HS-5 (cell line): ENCODE measurements around the gene SPINT3.
"Not testable (repeated sequence)": the region's sequence is repeated elsewhere in the genome, so short reads cannot be mapped to it uniquely, and the experiment has no call there.

Source experiments
- DNase-seq: peaks from one replicate; pipeline ENCODE4 v3.0.0-alpha.2; 2012; ENCODE audit warnings: low read depth

SPINT3 gene

DNA sequence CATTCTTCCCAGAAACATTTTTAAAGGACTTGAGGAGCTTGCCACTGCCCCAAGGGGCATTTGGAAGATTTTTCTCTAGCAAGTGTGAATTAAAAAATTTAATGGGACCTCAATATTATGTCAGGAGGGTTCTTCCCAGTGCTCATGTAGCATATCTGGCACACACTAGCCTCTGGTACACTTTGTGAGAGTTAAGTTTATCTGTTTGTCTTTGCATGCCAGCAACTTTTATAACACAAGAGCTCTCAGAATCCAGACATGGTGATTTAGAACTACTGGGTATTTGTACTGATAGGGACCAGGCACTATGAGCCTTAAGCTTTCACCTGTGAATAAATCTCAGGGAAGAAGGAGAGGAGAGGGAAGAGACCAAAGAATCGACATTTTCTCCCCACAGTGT, 12.9 kb downstream of the SPINT3 start:
- DNase-seq: no peak

DNA sequence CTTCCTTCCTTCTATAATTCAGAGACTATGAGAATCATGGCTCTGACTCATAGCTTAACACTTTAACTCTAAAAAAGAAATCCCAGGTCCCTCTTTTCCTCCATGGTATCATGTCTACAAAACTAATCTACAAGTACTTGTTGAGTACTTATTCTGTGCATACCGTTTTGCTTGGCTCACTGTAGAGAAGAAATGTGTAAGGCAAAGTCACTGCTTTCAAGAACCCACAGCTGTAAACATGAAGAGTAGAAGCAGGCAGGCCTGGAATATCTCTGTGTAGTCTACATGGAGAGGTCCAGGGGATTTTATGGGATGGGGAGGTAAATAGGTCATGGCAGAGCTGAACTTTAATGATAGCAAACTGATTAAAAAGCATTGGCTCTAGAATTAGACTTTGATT, 13.8 kb downstream of the SPINT3 start:
- no peak for DNase-seq

DNA sequence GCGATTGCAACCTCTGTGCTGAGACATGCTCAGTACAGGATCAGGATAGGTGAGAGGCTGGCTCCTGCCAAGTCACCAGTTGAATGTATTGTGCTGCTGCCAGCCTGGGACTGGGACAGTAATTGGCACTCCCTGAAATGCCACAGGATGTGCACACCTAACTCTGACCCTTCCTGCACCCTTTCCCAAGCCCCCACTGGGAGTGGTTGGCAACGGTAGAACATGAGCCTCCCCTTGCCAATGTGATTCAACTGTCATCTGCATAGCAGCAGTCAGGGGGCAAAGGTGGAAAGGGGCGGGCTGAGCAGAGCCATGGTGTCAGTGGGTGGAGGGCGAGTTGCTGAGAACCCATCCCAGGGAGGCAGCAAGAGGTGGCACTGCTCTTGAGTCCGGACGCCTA, 15.4 kb downstream of the SPINT3 start:
- no peak for DNase-seq

DNA sequence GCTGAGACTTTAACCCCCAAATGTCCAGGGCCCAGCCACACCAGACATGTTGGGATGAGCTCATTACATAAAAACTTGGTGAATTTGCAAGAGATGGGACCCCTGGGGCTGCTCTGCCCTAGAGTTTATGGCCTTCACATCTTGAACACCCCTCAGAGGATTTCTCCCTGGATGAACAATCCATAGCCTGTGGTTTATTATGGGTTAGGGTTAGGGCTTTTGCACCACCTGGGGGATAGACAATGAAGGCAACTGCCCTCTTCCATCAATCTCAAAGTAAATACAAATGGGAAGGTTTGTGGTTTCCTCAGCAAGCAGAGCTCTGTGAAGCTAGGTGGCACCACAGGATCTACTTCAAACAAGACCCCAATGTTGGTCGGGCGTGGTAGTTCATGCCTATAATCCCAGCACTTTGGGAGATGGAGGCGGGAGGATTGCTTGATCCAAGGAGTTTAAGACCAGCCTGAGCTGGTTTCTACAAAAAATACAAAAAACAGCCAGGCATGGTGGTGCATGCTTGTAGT, 17.4 kb downstream of the SPINT3 start:
- DNase-seq: no peak

DNA sequence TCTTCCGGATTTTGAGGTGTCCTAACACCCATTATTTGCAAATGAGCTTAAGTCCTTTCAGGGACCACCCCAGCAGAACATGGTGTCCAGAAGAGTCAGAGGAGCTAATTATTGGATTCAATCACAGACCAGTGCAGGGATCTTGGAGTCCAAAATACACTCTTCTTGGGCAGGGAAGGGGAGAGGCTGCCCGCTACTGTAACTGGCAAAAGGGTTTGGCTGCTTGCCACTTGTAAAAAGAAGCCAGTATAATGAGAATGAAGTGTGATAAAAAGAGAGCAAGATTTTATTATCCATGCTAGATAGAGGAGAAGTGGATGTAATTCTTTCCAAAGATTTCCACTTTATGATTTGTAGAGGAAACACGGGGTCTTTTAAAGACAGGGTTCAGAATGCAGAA, 19.3 kb downstream of the SPINT3 start:
- DNase-seq: no peak

DNA sequence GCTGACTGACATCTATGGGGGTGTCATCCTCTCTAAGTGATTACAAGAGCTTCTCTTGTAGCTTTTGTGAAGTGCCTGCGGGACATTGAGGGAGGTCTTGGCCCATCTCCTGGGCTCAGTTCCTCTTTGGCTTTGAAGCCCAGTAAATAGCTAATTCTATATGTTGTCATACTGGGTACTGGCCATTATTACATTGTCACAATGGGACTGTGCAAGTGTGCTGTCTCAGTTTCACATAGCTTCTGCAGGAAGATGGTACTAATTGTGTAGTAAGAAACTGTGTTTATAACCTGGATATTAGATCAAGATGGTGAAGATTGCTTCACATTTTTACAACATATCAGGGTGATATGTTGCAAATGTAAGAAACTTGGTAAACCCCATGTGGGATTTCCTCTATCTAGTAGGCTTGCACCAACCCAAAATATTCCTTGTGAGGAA, 19.9 kb downstream of the SPINT3 start:
- DNase-seq: no peak

DNA sequence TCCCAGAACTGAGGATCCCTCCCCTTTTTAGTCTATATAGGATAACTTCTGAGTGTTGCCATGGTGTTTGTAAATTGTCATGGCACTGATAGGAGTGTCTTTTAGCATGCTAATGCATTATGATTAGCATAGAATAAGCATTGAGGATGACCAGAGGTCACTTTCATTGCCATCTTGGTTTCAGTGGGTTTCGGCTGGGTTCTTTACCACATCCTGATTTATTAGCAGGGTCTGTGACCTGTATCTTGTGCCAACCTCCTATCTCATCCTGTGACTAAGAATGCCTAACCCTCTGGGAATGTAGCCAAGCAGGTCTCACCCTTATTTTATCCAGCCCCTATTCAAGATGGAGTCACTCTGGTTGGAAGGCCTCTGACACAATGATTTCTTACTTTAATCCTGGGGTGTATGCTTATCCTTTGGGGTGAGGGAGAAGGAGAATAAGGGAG, 26.3 kb downstream of the SPINT3 start:
- peak; percentile 60 for DNase-seq

DNA sequence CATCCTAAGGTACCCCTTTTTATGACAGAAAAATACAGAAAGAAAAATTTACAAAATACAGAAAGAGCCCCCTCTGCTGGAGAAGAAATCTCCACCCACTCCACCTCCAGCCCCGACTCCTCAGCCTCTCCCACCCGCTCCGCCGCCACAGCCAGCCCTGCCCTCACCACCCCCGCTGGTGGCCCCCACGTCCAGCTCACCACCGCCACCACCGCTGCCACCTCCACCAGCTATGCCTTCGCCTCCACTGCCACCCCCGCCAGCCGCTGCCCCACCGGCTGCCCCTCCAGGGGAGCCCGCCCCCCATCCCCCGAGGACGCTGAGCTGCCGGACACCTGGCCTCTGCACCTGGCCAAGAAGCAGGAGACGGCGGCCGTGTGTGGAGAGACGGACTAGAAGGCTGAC, 28.2 kb downstream of the SPINT3 start:
- no peak for DNase-seq

DNA sequence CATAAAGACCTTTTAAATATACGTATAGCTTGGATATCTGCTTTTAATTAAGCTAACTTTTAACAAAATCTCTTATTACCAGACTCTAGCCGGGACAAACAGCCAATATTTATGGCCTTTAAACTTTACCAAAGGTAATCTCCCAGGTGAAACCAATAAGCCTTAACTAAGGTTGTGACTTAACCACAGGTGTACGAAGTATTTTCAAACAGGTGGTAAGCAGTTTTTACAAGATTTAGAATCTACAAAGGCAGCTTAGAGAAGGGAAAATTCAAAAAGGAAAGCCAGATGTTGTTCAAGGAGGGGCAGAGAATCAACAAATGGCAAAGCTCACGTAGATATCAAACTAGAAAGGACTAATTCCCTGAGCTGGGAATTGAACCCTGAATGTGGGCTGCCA, 30.0 kb downstream of the SPINT3 start:
- no peak for DNase-seq

DNA sequence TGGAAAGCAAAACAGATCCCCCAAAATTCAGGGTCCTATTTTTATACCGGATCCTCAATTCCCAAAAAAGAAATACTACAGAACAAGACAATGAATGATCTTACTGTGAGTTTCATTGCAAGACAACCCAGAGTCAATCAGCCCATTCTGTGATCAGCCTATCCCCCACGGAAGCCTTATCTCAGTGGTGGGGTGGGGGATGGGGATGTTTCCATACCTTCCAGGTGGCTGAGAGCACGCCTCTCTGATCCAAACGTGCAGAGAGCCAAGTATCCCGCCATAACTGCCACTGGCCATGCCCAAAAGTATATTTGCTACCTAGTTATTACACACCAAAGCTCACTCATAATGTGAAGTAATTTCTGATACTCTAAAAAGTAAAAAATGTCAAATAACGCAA, 30.7 kb downstream of the SPINT3 start:
- DNase-seq: no peak

DNA sequence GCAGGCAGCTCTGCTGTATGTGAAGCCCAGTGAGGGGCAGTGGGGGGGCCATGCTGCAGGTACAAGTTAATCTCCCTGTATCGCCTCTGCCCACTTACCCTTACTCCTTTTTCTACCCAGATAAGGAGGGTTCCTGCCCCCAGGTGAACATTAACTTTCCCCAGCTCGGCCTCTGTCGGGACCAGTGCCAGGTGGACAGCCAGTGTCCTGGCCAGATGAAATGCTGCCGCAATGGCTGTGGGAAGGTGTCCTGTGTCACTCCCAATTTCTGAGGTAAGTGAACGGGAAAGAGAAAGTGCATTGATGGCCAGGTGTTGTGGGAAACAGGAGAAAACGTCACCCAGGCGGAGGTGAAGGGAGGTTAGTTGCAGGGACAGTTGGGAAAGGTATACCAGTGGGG, 35.6 kb downstream of the SPINT3 start:
- DNase-seq: no peak

DNA sequence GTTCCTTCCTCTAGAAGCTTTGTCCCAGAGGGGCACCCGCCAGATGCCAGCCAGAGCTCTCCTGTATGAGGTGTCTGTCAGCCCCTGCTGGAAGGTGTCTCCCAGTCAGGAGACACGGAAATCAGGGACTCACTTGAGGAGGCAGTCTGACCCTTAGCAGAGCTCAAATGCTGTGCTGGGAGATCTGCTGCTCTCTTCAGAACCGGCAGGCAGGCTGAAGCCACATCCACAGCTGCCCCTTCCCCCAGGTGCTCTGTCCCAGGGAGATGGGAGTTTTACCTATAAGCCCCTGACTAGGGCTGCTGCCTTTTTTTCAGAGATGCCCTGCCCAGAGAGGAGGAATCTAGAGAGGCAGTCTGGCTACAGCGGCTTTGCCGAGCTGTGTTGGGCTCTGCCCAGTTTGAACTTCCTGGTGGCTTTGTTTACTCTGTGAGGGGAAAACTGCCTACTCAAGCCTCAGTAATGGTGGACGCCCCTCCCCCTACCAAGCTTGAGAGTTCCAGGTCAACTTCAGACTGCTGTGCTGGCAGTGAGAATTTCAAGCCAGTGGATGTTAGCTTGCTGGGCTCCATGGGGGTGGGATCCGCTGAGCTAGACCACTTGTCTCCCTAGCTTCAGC, 37.8 kb downstream of the SPINT3 start:
- DNase-seq: not testable (repeated sequence)

DNA sequence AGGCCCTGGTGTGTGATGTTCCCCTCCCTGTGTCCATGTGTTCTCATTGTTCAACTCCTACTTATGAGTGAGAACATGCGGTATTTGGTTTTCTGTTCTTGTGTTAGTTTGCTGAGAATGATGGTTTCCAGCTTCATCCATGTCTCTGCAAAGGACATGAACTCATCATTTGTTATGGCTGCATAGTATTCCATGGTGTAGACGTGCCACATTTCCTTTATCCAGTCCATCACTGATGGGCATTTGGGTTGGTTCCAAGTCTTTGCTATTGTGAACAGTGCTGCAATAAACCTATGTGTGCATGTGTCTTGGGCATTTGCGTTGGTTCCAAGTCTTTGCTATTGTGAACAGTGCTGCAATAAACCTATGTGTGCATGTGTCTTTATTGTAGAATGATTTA, 43.1 kb downstream of the SPINT3 start:
- not testable (repeated sequence) for DNase-seq

DNA sequence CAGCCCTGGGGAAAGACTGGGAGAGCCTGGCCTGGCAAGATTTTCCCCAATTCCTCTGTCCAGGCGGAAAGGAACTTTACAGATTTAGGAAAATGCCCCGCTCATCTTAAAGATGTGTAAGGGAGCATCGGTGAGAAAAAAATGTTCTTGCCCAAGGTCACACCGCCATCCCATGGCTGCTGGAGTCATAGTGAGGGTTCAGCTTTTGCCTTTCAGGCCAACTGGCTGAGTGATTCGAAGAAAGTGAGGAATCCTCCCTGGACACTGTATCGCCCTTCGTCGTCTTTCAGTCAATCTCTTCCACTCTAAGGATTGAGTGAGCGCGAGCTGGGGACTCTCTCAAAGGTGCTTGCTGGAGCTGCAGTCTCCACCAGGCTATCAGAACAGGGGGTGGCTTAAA, 44.5 kb downstream of the SPINT3 start:
- no peak for DNase-seq

DNA sequence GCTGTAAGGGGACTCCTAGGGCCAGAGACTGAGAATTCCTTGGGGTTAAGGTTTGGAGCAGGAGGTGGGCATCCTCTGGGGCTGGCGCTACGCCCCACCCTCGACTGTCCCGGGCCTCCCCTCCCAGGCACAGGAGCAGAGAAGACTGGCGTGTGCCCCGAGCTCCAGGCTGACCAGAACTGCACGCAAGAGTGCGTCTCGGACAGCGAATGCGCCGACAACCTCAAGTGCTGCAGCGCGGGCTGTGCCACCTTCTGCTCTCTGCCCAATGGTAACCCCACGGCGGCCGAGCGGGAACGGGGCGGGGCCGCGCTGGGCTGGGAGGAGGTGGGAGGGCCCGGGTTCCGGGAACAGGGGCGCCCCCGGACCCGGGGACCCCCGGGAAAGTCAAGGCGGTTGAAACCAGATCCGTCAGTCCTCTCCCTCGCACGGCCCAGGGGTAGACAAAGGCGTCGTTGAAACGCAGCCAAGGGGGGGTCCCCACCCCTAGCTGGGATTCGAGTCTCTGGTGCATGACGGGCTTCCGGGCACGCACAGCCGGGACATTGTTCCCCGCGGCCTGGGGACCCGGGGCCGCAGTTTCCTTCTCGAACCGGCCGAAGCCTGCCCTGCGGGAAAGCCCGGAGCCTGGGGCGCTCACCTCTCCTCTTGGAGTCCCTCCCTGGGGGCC, 45.0 kb downstream of the SPINT3 start:
- DNase-seq: no peak

DNA sequence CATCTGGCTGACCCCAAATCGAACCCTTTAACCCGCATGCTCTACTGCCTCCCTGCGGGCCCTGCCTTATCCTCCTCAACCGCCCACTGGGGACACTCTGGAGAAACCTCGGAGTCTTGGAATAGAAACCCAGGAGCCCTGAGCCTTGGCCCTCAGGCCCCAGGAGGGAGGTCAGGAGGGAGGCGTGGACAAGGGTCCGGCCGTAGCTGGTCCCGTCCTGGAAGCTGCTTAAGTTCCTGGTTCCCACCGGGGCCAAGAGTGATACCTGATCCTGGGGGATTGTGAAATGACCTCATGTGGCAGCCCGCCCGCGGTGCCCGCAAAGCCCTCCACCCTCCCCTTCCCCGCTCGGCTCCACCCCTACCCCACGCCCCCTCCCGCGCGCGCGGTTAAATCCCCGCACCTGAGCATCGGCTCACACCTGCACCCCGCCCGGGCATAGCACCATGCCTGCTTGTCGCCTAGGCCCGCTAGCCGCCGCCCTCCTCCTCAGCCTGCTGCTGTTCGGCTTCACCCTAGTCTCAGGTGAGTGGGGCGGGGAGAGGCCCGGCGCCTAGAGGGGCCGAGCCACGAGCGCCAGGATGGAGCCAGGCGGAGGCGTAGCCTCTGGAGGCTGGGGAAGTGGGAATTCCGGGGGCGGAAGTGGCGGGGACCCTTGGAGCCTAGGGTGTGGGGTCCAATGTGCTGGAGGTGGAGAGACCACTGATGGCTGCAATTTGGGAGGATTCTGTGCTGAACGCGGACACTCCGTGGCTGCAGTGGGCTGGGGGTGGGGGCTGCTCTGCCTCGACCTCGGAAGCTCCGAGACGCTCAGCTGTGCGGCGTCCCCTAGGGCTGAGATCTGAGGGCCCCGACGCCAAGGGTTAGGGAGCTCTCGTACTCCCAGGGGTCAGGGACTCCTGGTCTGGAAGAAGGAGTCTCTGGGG, 45.8 kb downstream of the SPINT3 start, which contains the start of gene WFDC2:
WFDC2 (plus strand) TSS at position 418 of the 926 bp plus-strand sequence; CDS start at position 447, 29 bp downstream.
- no peak for DNase-seq

DNA sequence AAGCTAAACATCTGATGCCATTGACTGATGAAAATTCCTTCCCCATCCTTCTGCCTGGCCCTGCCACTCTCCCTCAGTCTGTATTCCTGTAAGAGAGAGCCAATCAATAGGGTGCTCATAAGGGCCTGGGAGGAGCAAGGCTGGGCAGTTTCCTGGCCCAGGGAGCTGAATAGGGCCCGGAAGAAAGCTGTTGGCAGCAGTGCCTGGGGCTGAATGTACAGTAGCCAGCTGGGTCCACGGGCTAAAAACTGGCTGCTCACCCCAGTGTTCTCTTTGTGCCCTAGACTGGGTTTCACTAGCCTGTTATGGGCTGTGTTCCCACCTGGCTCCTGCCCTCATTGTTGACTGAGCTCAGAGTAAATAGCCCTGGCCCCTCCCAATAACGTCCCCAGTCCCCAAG, 47.6 kb downstream of the SPINT3 start:
- DNase-seq: no peak

DNA sequence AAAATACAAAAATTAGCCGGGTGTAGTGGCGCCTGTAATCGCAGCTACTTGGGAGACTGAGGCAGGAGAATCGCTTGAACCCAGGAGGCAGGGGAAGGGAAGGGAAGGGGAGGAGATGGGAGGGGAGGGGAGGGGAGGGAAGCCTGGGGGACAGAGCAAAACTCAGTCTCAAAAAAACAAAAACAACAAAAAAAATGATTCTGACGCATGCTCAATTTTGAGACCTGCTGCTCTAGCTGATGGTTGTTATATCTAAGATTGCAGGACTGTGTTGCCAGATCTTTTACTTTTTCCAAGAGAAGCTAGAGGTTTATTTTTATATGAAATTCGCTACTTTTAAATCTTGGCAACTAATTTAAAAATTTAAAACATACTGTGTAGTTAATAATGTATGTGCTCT, 48.2 kb downstream of the SPINT3 start:
- no peak for DNase-seq

DNA sequence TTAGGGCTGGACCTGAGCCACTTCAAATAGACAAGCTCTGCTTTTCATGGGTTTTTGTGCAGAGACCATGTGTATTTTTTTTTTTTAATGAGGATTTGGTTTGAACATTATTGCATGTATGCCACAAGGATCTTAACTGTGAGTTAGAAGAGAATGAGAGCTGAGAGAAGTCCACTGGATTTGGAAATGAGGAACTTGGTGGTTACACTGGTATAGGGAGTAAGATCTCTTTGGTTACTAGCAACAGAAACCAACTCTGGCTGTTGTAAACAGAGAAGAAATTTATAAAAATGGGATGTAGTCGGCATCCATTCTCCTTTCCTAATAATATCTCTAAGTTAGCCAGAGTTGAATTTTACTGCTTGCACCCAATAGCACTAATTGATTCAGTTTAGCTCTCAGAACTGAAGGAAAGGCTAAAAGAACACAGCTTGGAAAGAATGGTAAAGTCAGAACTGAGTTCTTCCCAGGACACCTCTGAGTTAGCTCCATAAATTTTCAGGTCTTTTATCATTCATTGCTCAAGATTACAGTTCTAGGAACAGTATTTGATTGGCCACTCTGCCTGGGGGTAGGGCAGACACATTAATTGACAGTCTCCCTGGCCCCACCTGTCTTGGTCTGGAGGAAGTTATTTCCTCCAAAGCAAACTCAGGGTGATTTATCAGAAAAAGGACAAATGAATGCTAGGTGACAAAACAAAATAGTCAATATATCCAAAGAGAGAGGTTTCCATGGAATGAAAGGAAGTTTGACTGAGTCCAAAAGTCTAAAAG, 49.7 kb downstream of the SPINT3 start:
- no peak for DNase-seq

DNA sequence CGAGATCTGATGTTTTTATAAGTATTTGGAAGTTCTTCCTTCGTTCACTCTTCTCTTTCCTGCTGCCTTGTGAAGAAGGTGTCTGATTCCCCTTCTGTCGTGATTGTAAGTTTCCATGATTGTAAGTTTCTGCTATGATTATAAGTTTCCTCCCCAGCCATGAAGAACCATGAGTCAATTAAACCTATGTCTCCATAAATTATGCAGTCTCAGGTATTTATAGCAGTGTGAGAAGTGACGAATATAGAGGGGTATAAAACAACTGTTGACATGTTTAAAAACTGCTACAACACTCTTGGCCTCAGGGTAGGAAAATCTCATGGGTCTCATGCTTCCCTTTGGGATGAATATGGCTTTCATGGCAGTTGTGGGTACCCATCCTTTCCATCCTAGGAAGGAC, 51.7 kb downstream of the SPINT3 start:
- DNase-seq: no peak

DNA sequence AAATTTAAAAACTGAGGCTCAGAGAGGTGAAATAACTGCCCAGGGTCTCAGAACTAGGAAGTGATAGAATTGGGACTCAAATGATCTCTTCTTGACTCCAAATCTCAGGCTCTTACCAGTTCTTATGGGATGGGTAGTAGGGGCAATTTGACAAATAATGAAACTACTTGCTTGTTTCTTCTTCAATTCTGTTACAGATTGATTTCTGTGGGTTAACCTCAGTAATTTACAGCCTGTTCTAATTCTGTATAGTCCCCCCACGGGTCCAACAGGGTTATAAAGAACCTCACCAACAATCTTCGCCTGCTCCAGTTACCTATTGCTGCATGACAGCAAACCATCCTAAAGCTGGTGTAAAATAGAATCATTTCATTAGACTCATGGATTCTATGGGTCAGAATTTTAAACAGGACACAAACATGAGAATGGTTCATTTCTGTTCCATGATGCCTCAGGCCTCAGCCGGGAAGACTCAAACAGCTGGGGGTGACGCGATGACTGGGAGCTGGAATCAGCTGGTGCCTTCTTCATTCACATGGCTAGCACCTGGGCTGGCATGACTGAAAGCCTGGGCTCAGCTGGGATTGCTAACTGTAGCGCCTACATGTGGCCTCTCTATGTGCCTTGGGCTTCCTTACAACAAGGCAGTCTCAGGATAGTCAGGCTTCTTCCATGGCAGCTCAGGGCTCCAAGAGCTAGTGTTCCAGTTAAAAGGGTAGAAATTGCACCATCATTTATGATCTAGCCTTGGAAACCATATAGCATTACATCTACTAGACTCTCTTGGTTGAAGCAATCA, 52.5 kb downstream of the SPINT3 start:
- DNase-seq: no peak
